Fibroblast of the aortic adventitia (primary cell): Measurements from ENCODE around the gene NHERF1. TPM values are rescaled to one million over a fixed set of nuclear protein-coding genes. Genes with fewer than 3 reads are reported as not detected.

Source experiments
- DNase-seq: peaks from one replicate; pipeline ENCODE4 v3.0.0-alpha.2; 2010; ENCODE audit warnings: low read depth
- H3K4me3 ChIP-seq: 2 replicates; pipeline ENCODE4 v1.5.1; 2011; ENCODE audit warnings: low read depth, mild to moderate bottlenecking, control low read depth, low read length, moderate library complexity
- total RNA-seq: library from RNA; depleted of rRNA; stranded (reverse); fragments of >200 nt; gene quantifications from 2 replicates; pipeline ENCODE4 v1.2.3, GENCODE V29; 2012; ENCODE audit warnings: low replicate concordance
- TF ChIP-seq, protein P1 (sequence below): IDR thresholded peaks from 2 replicates; pipeline ENCODE4 v1.5.1; 2011; ENCODE audit warnings: mild to moderate bottlenecking, low read length, control low read depth, inconsistent platforms; ENCODE audit not compliant: insufficient read depth

Gene NHERF1
- total RNA-seq, 1 donor: 11.0 TPM

DNA sequence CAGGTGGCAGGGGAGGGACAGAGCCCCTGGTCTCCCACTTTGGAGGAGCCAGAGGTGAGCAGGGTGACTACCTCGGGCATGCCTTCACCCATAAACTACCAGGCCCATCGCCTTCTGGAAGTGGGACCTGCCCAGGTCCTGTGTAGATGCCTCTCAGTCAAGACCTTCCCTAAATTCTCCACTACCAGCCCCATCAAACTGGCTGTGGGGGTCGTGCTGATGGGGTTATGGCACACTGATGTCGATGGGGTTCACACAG is 17.2 kb upstream of the NHERF1 start:
- TF ChIP-seq, protein P1, sequence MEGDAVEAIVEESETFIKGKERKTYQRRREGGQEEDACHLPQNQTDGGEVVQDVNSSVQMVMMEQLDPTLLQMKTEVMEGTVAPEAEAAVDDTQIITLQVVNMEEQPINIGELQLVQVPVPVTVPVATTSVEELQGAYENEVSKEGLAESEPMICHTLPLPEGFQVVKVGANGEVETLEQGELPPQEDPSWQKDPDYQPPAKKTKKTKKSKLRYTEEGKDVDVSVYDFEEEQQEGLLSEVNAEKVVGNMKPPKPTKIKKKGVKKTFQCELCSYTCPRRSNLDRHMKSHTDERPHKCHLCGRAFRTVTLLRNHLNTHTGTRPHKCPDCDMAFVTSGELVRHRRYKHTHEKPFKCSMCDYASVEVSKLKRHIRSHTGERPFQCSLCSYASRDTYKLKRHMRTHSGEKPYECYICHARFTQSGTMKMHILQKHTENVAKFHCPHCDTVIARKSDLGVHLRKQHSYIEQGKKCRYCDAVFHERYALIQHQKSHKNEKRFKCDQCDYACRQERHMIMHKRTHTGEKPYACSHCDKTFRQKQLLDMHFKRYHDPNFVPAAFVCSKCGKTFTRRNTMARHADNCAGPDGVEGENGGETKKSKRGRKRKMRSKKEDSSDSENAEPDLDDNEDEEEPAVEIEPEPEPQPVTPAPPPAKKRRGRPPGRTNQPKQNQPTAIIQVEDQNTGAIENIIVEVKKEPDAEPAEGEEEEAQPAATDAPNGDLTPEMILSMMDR: no peak
- no peak for DNase-seq
- no peak overlapping the region for H3K4me3 ChIP-seq

DNA sequence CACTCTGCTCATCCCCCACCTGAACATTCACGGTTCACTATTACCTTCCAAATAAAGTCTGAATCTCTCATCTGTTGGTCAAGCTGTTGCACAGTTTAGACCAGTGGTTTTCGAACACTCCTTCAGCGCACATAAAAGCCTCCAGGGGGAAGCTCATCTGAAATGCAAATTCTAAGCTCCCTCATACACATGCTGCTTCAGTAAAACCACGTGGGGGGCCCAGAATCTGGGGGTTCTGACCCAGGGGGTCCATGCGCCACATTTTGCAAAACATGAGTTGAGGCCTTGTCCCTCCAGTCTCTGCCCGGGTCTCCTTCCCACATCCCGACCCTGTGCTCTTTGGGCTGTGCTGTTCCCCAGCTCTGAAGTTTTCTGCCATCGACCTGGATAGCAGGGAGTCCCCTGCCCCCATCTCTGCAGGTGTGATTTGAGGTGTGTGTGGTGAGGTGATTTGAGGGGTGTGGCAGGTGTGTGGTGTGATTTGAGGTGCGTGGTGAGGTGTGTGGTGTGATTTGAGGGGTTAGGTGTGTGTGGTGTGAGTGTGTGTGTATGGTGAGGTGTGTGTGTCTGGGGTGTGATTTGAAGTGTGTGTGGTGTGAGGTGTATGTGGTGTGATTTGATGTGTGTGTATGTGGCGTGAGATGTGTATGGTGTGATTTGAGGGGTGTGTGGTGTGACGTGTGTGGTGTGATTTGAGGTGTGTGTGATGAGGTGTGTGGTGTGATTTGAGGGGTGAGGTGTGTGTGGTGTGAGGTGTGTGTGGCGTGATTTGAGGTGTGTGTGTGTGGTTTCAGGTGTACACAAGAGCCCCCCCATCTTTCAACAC is 16.2 kb upstream of the NHERF1 start:
- no peak for DNase-seq
- H3K4me3 ChIP-seq: no peak overlapping the region

GRCh38 chr17:74733365-74734122 is 14.9 kb upstream of the NHERF1 start:
- DNase-seq: no peak
- no peak overlapping the region for H3K4me3 ChIP-seq
- TF ChIP-seq, protein P1: no peak

More for the DNA sequence above, 16.2 kb upstream of the NHERF1 start:
- TF ChIP-seq, protein P1: no peak

- no peak overlapping the region for H3K4me3 ChIP-seq
- TF ChIP-seq, protein P1: no peak
- no peak for DNase-seq
Observed at GRCh38 chr17:74734256-74734655, 14.2 kb upstream of the NHERF1 start.

GRCh38 chr17:74736513-74737298 is 11.7 kb upstream of the NHERF1 start, which contains the start of gene RAB37:
Gene RAB37, plus strand, starts transcription at chr17:74737256. Its CDS starts 17 bp downstream, at chr17:74737273.
- no peak within 1 kb of the TSS for H3K4me3 ChIP-seq
- TF ChIP-seq, protein P1: peak; percentile 18
- DNase-seq: no peak

- H3K4me3 ChIP-seq: no peak overlapping the region
- no peak for DNase-seq
- TF ChIP-seq, protein P1: peak; percentile 28
Observed at GRCh38 chr17:74737299-74738050, 11.0 kb upstream of the NHERF1 start.
